Right lobe of liver (tissue), 4 donors: ENCODE results near the gene UVRAG.

Source experiments
- POLR2A ChIP-seq: fragments of 450-650 bp; IDR thresholded peaks from one replicate; pipeline ENCODE4 v1.6.1; 2017; ENCODE audit warnings: antibody characterized with exemption, mild to moderate bottlenecking
- TF ChIP-seq, protein P1 (sequence below), 4 donors: fragments of 200-600 bp in 3 of 4; fragments of 450-650 bp in 1 of 4; IDR thresholded peaks; one replicate each; pipeline versions ENCODE4 v1.5.1 to v1.8.0; 2016 to 2022; ENCODE audit warnings: antibody characterized with exemption in 4 of 4, mild to moderate bottlenecking in 2 of 4
- donor health status: DM: no; HTN: no; CAD: no.
- donor health status: DM: no; HTN: no; CAD: no.
- donor health status: DM: no; HTN: yes; CAD: no.

DNA sequence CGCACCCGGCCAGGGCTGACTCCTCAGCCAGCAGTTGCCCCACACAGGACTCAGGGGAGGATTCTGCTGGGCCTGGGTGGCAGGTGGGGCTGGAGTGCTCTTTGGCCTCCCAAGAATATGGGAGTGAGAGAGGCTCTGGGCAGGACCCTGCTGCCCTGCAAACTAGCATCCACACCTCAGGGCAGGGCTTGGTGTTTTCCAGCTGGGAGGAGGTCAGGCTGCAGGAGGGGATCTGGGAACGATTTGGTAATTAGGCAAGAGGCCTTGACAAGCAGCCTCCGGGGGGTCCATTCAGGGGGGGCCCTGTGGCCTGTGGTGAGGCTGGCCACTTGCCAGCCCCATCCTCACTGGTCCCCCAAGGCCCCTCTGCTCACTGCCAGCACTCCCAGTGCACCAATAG is 355.5 kb downstream of the UVRAG start:
- TF ChIP-seq, protein P1, sequence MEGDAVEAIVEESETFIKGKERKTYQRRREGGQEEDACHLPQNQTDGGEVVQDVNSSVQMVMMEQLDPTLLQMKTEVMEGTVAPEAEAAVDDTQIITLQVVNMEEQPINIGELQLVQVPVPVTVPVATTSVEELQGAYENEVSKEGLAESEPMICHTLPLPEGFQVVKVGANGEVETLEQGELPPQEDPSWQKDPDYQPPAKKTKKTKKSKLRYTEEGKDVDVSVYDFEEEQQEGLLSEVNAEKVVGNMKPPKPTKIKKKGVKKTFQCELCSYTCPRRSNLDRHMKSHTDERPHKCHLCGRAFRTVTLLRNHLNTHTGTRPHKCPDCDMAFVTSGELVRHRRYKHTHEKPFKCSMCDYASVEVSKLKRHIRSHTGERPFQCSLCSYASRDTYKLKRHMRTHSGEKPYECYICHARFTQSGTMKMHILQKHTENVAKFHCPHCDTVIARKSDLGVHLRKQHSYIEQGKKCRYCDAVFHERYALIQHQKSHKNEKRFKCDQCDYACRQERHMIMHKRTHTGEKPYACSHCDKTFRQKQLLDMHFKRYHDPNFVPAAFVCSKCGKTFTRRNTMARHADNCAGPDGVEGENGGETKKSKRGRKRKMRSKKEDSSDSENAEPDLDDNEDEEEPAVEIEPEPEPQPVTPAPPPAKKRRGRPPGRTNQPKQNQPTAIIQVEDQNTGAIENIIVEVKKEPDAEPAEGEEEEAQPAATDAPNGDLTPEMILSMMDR (IDR thresholded peaks at IDR 0.05): no peak
- TF ChIP-seq POLR2A: no peak
